DND-41 (cell line): Measurements from ENCODE around the gene TUB.

Experiments
- CTCF ChIP-seq: IDR thresholded peaks from 2 replicates; pipeline ENCODE4 v1.5.1; 2012; ENCODE audit warnings: borderline replicate concordance, low read length, moderate library complexity, mild to moderate bottlenecking; ENCODE audit not compliant: poor library complexity, severe bottlenecking; ENCODE audit errors: extremely low read depth
- EZH2 ChIP-seq: IDR thresholded peaks from 3 replicates; pipeline ENCODE4 v1.6.1; 2012; ENCODE audit warnings: borderline replicate concordance, low read depth, mild to moderate bottlenecking, moderate library complexity, low read length, inconsistent platforms; ENCODE audit not compliant: severe bottlenecking

- TF ChIP-seq EZH2 (no peak), CTCF (no peak)
Observed at GRCh38 chr11:8079111-8079675, 1.8 kb upstream of the TUB start.
